Activated naive CD8-positive, alpha-beta T cell (primary cell): Measurements from ENCODE around the gene SPATA6.
"Not testable (repeated sequence)": the region's sequence is repeated elsewhere in the genome, so short reads cannot be mapped to it uniquely, and the experiment has no call there.

Experiments used
- H3K27ac Mint-ChIP-seq: one replicate; pipeline ENCODE4 v1.8.0; 2021; ENCODE audit warnings: mixed read lengths
- H3K27me3 Mint-ChIP-seq: one replicate; pipeline ENCODE4 v1.8.0; 2021; ENCODE audit warnings: mixed read lengths
- H3K36me3 Mint-ChIP-seq: one replicate; pipeline ENCODE4 v1.8.0; 2021; ENCODE audit warnings: mixed read lengths
- H3K4me1 Mint-ChIP-seq: one replicate; pipeline ENCODE4 v1.8.0; 2021; ENCODE audit warnings: low read depth, mixed read lengths
- H3K4me3 Mint-ChIP-seq: one replicate; pipeline ENCODE4 v1.8.0; 2021; ENCODE audit warnings: mild to moderate bottlenecking, mixed read lengths
- H3K9me3 Mint-ChIP-seq: one replicate; pipeline ENCODE4 v1.8.0; 2021; ENCODE audit warnings: low read depth, mixed read lengths

SPATA6 gene

DNA sequence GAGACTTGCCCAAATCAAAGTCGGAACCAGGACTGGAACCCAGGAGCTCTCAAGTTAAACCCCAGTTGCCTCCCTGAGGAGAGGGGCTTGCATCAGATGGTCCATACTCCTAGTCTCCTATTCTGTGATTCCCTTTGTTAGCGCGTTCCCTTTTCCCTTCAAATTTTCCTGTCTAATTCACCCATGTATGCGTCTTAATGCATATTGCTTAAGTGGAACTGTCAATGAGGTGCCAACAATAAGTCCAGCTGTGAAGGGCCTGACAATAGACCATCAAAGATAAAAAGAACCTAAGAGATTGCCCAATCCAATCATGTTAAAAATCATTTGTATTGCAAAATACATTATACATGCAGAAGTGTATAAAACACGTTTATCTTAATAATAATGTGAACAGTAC lies 634 bp upstream of the SPATA6 start:
- Mint-ChIP-seq H3K27ac (peak overlapping the region; percentile 72), H3K4me3 (peak overlapping the region; percentile 92), H3K4me1 (peaks cover 33% of the 10 kb centered on the region), H3K36me3 (no peaks in the 10 kb centered on the region), H3K27me3 (no peaks in the 10 kb centered on the region), H3K9me3 (no peaks in the 10 kb centered on the region)

DNA sequence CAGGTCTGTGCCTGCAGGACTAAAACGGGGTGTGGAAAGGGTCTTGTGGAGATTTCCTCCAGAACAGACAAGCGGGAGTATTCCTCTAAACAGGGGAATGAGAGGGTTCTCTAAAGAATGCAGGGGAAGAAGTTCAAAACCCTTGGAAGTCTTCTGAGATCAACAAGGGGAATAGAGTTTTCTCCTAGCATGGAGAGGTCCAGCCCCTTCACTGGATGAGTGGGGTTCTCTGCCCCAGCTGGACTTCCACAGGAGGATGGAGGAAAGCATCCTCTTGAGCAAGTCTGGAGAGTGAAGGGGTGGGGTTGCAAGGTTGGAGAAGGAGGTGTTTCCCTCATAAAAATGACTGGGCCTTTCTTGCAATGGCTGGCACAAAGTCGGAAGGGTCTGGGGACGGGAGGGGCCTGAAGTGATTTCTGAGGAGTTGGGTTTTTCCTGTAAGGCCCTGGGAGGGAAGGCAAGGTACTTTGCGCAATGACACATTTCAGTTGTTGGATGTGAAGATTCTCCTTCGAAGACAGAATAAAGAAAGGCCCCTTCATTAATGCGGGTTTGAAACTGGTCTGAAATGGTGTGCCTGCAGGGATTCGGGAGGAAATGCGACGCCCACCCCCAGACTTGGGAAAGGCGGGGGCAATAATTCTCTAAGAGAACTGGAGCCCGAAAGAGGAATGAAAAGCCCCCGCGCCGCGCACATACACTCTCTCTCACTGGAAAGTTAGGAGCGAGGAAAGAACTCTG lies 884 bp downstream of the SPATA6 start:
- H3K4me3 Mint-ChIP-seq: peak overlapping the region; percentile 92
- H3K27me3 Mint-ChIP-seq: no peaks in the 10 kb centered on the region
- H3K36me3 Mint-ChIP-seq: no peaks in the 10 kb centered on the region
- no peaks in the 10 kb centered on the region for H3K9me3 Mint-ChIP-seq
- H3K27ac Mint-ChIP-seq: peak overlapping the region; percentile 43
- H3K4me1 Mint-ChIP-seq: peaks cover 35% of the 10 kb centered on the region

DNA sequence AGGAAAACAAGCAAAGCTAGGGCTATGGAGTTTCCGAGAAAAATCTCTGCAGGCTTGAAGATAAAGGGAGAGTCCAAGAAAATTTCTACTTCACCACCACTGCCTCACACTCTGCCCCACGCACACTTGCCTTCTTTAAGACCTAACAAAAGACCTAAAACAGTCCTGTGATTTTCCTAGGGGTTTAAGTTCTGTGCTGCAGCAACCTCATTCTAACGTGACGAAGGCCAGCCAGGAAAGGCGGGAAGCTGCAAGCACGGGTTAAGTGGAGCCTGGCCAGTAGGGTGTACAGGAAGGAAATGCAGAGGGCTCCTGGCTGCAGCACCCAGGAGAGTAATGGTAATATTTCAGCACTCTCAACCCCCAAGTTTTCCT lies 1.5 kb downstream of the SPATA6 start:
- Mint-ChIP-seq H3K4me3 (peak overlapping the region; percentile 92), H3K27ac (no peak overlapping the region), H3K27me3 (no peaks in the 10 kb centered on the region), H3K4me1 (peaks cover 35% of the 10 kb centered on the region), H3K9me3 (no peaks in the 10 kb centered on the region), H3K36me3 (no peaks in the 10 kb centered on the region)

DNA sequence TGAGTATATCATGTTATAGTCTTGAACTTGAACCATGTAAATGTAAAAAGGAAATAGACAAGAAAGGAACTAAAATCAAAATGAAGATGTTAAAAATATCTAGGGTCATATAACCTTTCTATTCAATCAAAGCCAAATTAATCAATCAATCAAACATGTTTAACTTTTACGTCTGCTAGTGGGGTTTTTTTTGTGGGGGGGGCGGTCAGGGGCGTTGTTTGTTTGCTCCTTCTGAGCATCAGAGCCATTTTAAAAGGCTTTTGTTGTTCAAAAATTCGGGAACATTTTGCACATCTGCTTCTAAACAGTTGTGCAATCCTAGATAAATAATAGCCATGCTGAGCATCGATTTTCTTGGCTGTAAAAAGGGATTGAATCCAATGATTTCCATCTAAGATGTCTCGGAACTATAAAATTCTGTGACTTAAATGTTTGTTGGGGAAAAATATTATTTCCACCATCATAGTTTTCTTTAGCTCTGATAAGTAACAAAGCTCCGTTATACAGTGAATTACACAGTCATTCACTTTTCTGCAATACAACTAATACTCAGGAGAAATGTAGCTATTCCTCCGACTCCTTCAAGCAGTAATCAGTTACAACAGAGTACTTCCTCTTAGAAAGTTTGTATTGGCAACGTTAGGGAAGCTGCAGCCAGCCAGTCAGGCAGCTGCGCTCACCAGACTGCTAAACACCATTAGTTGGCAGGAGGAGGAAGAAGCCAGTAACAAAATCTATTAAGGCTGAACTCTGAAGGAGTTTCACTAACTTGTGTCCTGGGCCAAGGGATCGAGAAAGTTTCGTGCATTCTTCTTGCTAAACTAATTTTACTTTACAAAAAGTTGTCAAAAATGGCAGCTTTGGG lies 2.2 kb downstream of the SPATA6 start:
- Mint-ChIP-seq H3K4me1 (peaks cover 35% of the 10 kb centered on the region), H3K4me3 (peak overlapping the region; percentile 92), H3K27ac (no peak overlapping the region), H3K27me3 (no peaks in the 10 kb centered on the region), H3K9me3 (no peaks in the 10 kb centered on the region), H3K36me3 (no peaks in the 10 kb centered on the region)

DNA sequence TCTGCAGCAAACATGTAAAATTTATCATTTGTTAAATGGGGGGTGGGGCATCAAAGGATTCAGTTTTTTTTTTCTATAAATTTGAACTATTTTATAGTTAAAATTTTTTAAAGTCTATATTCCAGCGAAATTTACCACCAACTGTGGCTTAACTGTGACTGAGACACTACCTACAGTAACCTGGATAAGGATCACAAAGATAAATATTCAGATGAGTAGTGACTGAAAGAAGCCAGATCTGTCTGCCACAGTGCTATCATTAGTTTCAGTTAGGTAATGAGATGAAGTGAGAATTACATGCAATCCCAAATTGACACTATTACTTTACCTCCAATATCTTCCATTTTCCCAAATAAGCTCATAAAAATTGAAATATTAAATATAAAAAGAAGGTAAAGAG lies 5.4 kb downstream of the SPATA6 start:
- no peaks in the 10 kb centered on the region for H3K36me3 Mint-ChIP-seq
- H3K4me1 Mint-ChIP-seq: peaks cover 23% of the 10 kb centered on the region
- H3K4me3 Mint-ChIP-seq: no peak overlapping the region
- H3K27me3 Mint-ChIP-seq: peaks cover 2% of the 10 kb centered on the region
- H3K9me3 Mint-ChIP-seq: no peaks in the 10 kb centered on the region
- H3K27ac Mint-ChIP-seq: no peak overlapping the region

DNA sequence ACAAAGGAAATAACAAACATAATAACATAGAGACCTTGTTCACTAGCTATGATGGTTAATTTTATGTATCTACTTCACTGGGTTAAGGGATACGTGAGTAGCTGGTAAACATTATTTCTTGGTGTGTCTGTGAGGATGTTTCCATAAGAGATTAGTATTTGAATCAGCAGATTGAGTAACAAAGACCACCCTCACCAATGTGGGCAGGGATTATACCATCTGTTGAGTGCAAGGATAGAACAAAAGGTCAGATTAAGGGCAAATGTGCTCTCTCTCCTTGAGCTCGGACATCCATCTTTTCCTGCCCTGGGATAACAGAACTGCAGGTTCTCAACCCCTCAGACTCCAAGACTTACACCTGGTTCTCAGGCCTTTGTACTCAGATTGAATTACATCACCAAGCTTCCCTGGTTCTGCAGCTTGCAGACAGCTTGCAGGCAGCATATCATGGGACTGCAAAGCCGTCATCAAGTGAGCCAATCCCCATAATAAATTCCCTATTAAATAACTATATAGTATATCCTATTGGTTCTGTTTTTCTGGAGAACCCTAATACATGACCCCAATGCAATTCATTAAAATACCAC lies 9.2 kb downstream of the SPATA6 start:
- peaks cover 1% of the 10 kb centered on the region for H3K4me1 Mint-ChIP-seq
- H3K27ac Mint-ChIP-seq: no peak overlapping the region
- H3K27me3 Mint-ChIP-seq: peaks cover 2% of the 10 kb centered on the region
- H3K36me3 Mint-ChIP-seq: peaks cover 2% of the 10 kb centered on the region
- H3K4me3 Mint-ChIP-seq: no peak overlapping the region
- H3K9me3 Mint-ChIP-seq: no peaks in the 10 kb centered on the region

DNA sequence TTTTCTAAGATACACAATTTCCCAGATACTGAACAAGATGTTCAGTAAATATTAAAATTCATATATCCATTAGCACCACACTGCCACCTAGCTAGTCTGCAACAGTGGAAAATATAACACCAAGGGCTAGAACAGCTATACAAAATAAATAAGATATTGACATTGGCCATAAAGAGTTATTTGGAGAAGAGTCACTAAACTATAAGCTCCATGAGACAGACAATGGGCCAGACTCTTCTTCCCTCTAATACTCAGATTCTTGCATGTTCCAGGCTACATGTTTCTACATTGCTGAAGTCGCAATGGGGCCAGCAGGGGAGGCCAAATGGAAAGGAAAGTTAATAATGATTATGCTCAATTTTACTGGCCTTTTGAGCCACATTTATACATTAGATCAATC lies 21.5 kb downstream of the SPATA6 start:
- Mint-ChIP-seq H3K9me3 (no peaks in the 10 kb centered on the region), H3K4me1 (no peaks in the 10 kb centered on the region), H3K36me3 (no peaks in the 10 kb centered on the region), H3K27me3 (no peaks in the 10 kb centered on the region), H3K27ac (no peak overlapping the region), H3K4me3 (no peak overlapping the region)

DNA sequence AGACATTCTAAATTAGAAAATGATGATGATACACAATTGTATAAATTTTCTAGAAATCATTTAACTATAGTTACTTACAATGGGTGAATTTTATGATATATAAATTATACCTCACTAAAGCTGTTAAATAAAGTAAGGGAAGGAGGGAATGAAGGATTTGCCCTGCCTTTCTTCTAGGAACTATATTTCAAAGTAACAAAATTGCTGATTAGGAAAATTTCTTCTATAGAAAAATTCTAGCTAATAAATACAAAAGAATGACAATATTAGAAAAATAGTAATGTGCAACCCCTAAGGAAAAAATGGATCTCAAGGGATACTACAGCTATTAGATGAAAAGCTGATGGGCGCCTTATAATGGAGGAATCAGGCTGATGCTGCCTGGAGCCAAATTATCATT lies 23.1 kb downstream of the SPATA6 start:
- no peaks in the 10 kb centered on the region for H3K9me3 Mint-ChIP-seq
- H3K4me1 Mint-ChIP-seq: no peaks in the 10 kb centered on the region
- H3K27me3 Mint-ChIP-seq: no peaks in the 10 kb centered on the region
- H3K27ac Mint-ChIP-seq: no peak overlapping the region
- H3K4me3 Mint-ChIP-seq: no peak overlapping the region
- peaks cover 2% of the 10 kb centered on the region for H3K36me3 Mint-ChIP-seq

DNA sequence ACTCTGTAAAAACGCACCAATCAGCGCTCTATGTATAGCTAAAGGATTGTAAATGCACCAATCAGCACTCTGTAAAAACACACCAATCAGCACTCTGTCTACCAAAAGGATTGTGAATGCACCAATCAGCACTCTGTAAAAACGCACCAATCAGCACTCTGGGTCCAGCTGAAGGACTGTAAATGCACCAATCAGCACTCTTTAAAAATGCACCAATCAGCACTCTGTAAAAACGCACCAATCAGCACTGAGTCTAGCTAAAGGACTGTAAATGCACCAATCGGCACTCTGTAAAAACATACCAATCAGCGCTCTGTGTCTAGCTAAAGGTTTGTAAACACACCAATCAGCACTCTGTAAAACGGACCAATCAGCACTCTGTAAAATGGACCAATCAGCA lies 27.8 kb downstream of the SPATA6 start:
- not testable (repeated sequence) for H3K27me3 Mint-ChIP-seq, H3K9me3 Mint-ChIP-seq, H3K27ac Mint-ChIP-seq

DNA sequence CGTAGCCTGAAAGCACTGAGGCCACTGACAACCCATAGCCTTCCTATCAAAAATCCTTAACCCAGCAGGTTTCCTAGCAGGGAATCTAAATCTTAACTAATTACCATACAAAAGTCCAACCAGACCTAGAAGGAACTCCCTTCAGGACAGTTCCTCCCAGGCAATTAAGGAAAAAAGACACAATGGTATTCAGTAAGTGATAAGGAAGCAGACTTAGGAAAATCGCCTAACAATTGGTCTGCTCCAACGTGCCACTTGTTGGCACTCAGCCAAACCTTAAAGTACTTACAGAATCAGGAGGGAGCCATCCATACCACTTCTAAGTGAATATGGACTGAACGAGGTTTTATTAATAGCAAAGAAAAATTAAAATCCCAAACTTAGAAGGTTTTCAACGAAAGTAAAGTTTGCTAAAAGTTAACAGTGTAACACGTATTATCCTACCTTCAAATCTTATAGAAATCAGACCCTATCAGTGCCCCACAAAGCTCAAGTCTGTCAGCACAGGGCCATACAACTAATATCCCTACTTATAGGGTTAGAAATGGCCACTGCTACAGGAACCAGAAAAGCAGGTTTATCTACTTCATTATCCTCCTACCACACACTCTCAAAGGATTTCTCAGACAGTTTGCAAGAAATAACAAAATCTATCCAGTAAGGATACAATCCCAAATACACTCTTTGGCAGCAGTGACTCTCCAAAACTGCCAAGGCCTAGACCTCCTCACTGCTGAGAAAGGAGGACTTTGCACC lies 29.0 kb downstream of the SPATA6 start:
- Mint-ChIP-seq H3K4me1 (no peaks in the 10 kb centered on the region), H3K36me3 (peaks cover 8% of the 10 kb centered on the region), H3K27me3 (no peaks in the 10 kb centered on the region), H3K27ac (no peak overlapping the region), H3K9me3 (no peaks in the 10 kb centered on the region), H3K4me3 (no peak overlapping the region)

More for the DNA sequence above, 27.8 kb downstream of the SPATA6 start:
- H3K4me3 Mint-ChIP-seq, H3K36me3 Mint-ChIP-seq, H3K4me1 Mint-ChIP-seq: not testable (repeated sequence)

DNA sequence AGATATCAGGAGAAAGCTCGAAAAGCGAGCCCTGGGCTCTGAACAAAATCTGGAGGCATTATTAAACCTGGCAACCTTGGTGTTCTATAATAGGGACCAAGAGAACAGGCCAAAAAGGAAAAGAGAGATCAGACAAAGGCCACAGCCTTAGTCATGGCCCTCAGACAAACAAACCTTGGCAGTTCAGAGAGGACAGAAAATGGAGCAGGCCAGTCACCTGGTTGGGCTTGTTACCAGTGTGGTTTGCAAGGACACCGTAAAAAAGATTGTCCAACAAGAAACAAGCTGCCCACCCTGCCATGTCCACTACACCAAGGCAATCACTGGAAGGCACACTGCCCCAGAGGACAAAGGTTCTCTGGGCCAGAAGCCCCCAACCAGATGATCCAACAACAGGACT lies 31.2 kb downstream of the SPATA6 start:
- not testable (repeated sequence) for H3K27me3 Mint-ChIP-seq, H3K36me3 Mint-ChIP-seq, H3K9me3 Mint-ChIP-seq, H3K4me3 Mint-ChIP-seq, H3K4me1 Mint-ChIP-seq, H3K27ac Mint-ChIP-seq

DNA sequence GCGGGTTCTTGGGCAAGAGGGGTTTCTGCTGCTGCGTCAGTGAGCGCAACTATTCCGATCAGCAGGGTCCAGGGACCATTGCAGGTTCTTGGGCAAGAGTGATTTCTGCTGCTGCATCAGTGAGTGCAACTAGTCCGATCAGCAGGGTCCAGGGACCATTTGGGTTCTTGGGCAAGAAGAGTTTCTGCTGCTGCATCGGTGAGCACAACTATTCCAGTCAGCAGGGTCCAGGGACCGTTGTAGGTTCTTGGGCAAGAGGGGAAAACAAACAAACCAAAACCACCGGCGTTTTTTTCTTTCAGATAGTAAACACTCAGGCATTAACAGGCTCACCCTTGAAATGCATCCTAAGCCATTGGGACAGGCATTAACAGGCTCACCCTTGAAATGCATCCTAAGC lies 32.6 kb downstream of the SPATA6 start:
- Mint-ChIP-seq H3K27ac (no peak overlapping the region), H3K4me3 (no peak overlapping the region), H3K36me3 (peaks cover 7% of the 10 kb centered on the region), H3K27me3 (no peaks in the 10 kb centered on the region), H3K4me1 (no peaks in the 10 kb centered on the region), H3K9me3 (no peaks in the 10 kb centered on the region)

DNA sequence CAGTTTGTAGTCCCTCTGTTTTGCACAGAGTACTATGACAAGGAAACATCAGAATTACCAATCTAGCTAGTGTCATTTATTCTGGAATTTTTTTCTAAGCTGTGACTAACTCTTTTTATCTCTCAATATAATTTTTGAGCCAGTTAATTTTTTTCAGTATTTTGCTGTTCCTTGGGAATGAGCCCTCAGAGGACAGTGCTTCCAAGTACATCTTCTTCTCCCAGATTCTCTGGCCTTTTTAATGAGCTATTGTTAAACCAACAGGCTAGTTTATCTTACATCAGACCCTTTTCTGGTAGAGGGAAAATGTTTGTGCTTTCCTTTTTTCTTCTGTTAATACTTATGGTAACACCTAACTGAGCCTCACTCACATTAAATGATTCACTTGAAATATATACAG lies 34.6 kb downstream of the SPATA6 start:
- H3K4me3 Mint-ChIP-seq, H3K36me3 Mint-ChIP-seq, H3K27ac Mint-ChIP-seq, H3K27me3 Mint-ChIP-seq, H3K4me1 Mint-ChIP-seq, H3K9me3 Mint-ChIP-seq: not testable (repeated sequence)

DNA sequence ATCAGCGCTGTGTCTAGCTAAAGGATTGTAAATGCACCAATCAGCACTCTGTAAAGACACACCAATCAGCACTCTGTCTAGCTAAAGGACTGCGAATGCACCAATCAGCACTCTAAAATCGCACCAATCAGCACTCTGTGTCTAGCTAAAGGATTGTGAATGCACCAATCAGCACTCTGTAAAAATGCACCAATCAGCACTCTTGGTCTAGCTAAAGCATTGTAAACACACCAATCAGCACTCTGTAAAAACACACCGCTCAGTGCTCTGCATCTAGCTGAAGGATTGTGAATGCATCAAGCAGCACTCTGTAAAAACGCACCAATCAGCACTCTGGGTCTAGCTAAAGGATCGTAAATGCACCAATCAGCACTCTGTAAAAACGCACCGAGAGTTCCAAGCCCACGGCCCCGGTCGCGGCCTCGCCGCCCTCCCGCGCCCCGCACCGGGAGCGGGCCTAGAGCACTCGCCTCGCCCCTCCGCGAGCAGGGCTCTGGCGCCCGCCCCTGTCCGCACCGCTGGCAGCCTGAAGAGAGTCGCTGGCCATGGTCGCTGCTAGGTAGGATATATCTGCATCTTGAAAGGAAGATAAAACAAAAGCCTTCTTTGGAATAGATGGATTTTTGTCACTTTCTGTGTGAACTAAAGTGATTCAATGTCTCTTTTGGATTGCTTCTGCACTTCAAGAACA lies 36.5 kb downstream of the SPATA6 start:
- not testable (repeated sequence) for H3K4me3 Mint-ChIP-seq, H3K9me3 Mint-ChIP-seq, H3K4me1 Mint-ChIP-seq, H3K36me3 Mint-ChIP-seq, H3K27ac Mint-ChIP-seq, H3K27me3 Mint-ChIP-seq
